SU-DHL-6 (cell line): ENCODE results near the gene SAMD4B.

Experiments
- H2AFZ ChIP-seq: fragments of 200-600 bp; sonication (generic); 2 replicates; pipeline ENCODE4 v1.6.1; 2014; ENCODE audit warnings: low read depth, mild to moderate bottlenecking, moderate library complexity, mixed read lengths, antibody characterized with exemption, low read length; ENCODE audit not compliant: severe bottlenecking
- H3F3A ChIP-seq: fragments of 200-600 bp; shearing (Covaris generic); 2 replicates; pipeline ENCODE4 v1.6.0; 2016; ENCODE audit warnings: antibody characterized with exemption, mild to moderate bottlenecking; ENCODE audit not compliant: insufficient read depth
- H3K27ac ChIP-seq: fragments of 200-600 bp; sonication (generic); 2 replicates; pipeline ENCODE4 v1.5.1; 2016; ENCODE audit warnings: low read depth, mild to moderate bottlenecking, low read length, moderate library complexity, mixed read lengths
- H3K27me3 ChIP-seq: fragments of 200-600 bp; sonication (generic), shearing (Covaris generic); 2 replicates; pipeline ENCODE4 v1.6.0; 2014; ENCODE audit warnings: mild to moderate bottlenecking, low read length
- H3K36me3 ChIP-seq: fragments of 200-600 bp; sonication (generic); 2 replicates; pipeline ENCODE4 v1.6.1; 2014; ENCODE audit warnings: mild to moderate bottlenecking, low read length, mixed read lengths
- H3K4me2 ChIP-seq: fragments of 300-600, 200-600 bp; shearing (Covaris generic), sonication (generic); 2 replicates; pipeline ENCODE4 v1.6.0; 2014; ENCODE audit warnings: low read length, low read depth, mild to moderate bottlenecking; ENCODE audit not compliant: poor library complexity, severe bottlenecking
- H3K4me3 ChIP-seq: fragments of 200-600 bp; sonication (generic); 2 replicates; pipeline ENCODE4 v1.5.1; 2014; ENCODE audit warnings: antibody characterized with exemption, low read length, mild to moderate bottlenecking, mixed read lengths; ENCODE audit not compliant: insufficient read depth, poor library complexity, severe bottlenecking
- H3K79me2 ChIP-seq: fragments of 200-600 bp; sonication (generic); 2 replicates; pipeline ENCODE4 v1.6.1; 2014; ENCODE audit warnings: mild to moderate bottlenecking, low read length, moderate library complexity; ENCODE audit not compliant: insufficient read depth
- H3K9ac ChIP-seq: fragments of 200-600 bp; sonication (generic); 2 replicates; pipeline ENCODE4 v1.7.0; 2014; ENCODE audit warnings: mild to moderate bottlenecking, low read length
- H3K9me2 ChIP-seq: fragments of 200-600 bp; sonication (generic); replicated peaks from 2 replicates; pipeline ENCODE4 v1.6.1; 2014; ENCODE audit warnings: low read length; ENCODE audit not compliant: insufficient read depth
- H3K9me3 ChIP-seq: fragments of 200-600 bp; sonication (generic); 2 replicates; pipeline ENCODE4 v1.6.1; 2014; ENCODE audit warnings: low read length, mixed read lengths; ENCODE audit not compliant: insufficient read depth
- H4K20me1 ChIP-seq: fragments of 200-600 bp; sonication (generic); 2 replicates; pipeline ENCODE4 v1.6.1; 2014; ENCODE audit warnings: low read depth, mild to moderate bottlenecking, antibody characterized with exemption, low read length, moderate library complexity, mixed read lengths
- EZH2phosphoT487 ChIP-seq: fragments of 200-600 bp; sonication (generic), shearing (Covaris generic); conservative IDR thresholded peaks from 2 replicates; pipeline ENCODE4 v1.6.1; 2018; ENCODE audit warnings: mild to moderate bottlenecking, antibody characterized with exemption, low read length, moderate library complexity, mixed read lengths
- TF ChIP-seq, protein P1 (sequence below): fragments of 200-600 bp; sonication (generic); IDR thresholded peaks from one replicate; pipeline ENCODE4 v1.5.1; 2017; ENCODE audit warnings: antibody characterized with exemption, mild to moderate bottlenecking, low read length, moderate library complexity; ENCODE audit not compliant: insufficient read depth, poor library complexity, severe bottlenecking

The SAMD4B gene

DNA sequence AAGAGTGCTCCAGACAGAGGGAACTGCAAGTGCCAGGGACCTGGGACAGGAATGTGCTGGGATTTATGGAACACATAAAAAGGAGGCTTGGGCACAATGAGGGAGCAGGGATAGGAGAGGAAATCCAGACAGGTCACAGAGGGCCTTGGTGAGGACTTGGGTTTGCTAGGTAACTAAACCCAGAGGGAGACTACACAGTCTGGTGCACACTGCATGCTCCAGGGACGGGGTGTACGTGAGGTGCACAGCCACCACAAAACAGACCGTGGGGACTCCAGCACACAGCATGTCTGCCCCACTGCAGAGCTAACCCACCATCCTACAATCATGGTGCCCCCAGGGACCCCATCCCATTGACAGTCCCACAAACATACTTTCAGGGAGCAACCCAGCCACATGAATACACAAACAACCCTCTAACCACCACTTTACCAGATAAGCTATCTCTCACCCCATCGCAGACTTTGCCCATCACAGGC, 58.9 kb downstream of the SAMD4B start:
- no peak for TF ChIP-seq EZH2phosphoT487
- TF ChIP-seq, protein P1, sequence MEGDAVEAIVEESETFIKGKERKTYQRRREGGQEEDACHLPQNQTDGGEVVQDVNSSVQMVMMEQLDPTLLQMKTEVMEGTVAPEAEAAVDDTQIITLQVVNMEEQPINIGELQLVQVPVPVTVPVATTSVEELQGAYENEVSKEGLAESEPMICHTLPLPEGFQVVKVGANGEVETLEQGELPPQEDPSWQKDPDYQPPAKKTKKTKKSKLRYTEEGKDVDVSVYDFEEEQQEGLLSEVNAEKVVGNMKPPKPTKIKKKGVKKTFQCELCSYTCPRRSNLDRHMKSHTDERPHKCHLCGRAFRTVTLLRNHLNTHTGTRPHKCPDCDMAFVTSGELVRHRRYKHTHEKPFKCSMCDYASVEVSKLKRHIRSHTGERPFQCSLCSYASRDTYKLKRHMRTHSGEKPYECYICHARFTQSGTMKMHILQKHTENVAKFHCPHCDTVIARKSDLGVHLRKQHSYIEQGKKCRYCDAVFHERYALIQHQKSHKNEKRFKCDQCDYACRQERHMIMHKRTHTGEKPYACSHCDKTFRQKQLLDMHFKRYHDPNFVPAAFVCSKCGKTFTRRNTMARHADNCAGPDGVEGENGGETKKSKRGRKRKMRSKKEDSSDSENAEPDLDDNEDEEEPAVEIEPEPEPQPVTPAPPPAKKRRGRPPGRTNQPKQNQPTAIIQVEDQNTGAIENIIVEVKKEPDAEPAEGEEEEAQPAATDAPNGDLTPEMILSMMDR = no peak
- Histone ChIP-seq H3K27me3 (no peaks in the 10 kb centered on the region), H3K4me3 (no peak overlapping the region), H3K4me2 (no peak overlapping the region), H3K79me2 (no peaks in the 10 kb centered on the region), H4K20me1 (no peaks in the 10 kb centered on the region), H3K9me2 (no peaks in the 10 kb centered on the region), H3K36me3 (no peaks in the 10 kb centered on the region), H3K27ac (no peak overlapping the region), H3K9ac (no peak overlapping the region), H2AFZ (no peak overlapping the region), H3K9me3 (no peaks in the 10 kb centered on the region), H3F3A (peaks cover 28% of the 10 kb centered on the region)

DNA sequence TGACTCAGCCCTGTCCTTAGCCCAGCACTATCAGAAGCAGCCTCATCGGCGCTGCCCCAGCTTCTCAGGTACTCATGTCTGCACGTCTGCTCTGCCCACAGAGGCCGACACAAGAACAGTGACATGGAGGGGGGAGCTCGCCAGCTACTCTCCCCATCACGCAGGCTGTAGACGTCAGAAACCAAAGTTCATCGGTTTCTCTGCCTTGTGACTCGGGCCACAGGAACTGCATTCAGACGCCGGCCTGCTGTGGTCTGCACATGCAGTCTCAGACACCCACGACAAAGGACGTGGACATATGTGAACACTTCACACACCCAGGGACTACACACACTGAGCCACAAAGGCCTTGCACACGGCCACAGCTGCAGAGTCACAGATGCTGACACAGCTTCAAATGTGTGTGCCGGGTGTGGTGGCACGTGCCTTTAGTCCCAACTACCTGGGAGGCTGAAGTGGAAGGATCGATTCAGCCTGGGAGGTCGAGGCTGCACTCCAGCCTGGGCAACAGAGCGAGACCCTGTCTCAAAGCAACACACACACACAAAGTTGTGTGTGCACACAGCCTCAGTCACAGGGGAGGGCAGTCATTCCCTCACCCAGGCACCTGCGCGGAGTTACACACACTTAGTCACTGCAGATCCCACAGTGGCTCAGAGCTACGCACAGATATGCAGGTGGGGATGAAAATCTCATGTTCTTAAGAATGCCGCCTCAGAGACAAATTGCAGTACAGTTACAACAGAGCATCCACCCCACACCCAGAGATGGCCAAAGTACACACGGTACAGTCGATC, 59.5 kb downstream of the SAMD4B start:
- H3K27me3 ChIP-seq = no peaks in the 10 kb centered on the region
- H3F3A ChIP-seq = peaks cover 30% of the 10 kb centered on the region
- no peak overlapping the region for H3K4me3 ChIP-seq
- H3K9me2 ChIP-seq = no peaks in the 10 kb centered on the region
- no peaks in the 10 kb centered on the region for H3K9me3 ChIP-seq
- H3K36me3 ChIP-seq = no peaks in the 10 kb centered on the region
- H3K27ac ChIP-seq = peak overlapping the region; percentile 57
- H2AFZ ChIP-seq = peak overlapping the region; percentile 75
- TF ChIP-seq, protein P1 = no peak
- TF ChIP-seq EZH2phosphoT487 = no peak
- H3K4me2 ChIP-seq = peak overlapping the region; percentile 45
- H3K9ac ChIP-seq = peak overlapping the region; percentile 45
- H3K79me2 ChIP-seq = no peaks in the 10 kb centered on the region; the same call in 1 of the 2 replicates
- no peaks in the 10 kb centered on the region for H4K20me1 ChIP-seq

DNA sequence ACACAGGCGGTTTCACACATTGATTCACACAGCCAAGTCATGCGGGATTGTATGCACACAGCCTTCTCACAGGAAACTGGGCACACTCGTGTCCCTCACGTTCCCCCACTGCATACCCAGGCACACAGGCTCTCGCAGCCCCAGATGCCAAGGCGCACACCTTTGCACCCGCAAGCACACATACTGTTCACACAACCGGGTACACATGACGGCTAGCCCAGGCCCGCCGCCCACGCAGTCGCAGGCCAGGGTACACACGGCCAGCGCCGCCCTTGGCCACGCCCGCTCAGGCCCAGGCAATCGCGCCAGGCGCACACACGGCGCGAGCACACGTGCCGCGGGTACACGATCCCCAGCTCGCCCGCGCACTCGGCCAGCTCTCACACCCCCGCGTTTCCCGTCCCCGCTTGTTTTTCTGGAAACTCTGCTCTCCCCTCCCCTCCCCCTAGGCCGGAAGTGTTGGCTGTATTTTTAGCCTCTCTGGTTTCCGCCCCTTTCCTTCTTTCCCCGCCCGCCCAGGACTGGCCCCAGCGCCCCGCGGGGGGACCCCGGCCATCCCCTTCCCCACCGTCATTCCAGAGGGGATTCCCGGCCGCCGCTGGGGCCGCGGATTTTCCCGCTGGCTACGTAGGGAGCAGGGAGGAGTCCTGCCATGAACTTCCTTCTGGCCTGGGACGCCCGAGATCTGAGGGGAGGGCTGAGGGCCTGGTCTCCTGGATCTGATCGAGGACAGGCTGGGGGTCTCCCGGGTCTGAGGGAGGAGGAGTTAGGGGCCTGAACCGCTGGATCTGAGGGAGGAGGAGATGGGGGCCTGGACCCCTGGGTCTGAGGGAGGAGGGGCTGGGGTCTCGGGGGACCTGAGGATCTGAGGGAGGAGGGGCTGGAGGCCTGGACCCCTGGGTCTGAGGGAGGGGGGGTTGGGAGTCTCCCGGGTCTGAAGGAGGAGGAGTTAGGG, 60.4 kb downstream of the SAMD4B start:
- Histone ChIP-seq H3K9ac (peak overlapping the region; percentile 45), H4K20me1 (no peaks in the 10 kb centered on the region), H3K27ac (peak overlapping the region; percentile 57), H3K79me2 (peaks cover 5% of the 10 kb centered on the region), H3K27me3 (no peaks in the 10 kb centered on the region), H3F3A (peaks cover 35% of the 10 kb centered on the region), H3K4me3 (peak overlapping the region; percentile 27), H3K4me2 (peak overlapping the region; percentile 45), H3K9me3 (no peaks in the 10 kb centered on the region), H3K36me3 (no peaks in the 10 kb centered on the region), H2AFZ (peak overlapping the region; percentile 75), H3K9me2 (no peaks in the 10 kb centered on the region)
- no peak for TF ChIP-seq EZH2phosphoT487
- TF ChIP-seq, protein P1 = no peak
